Naive B cell (primary cell): ENCODE data around the gene GRK5. TPM values are rescaled to one million over a fixed set of nuclear protein-coding genes. Genes with fewer than 3 reads are reported as not detected.

Experiments used
- ATAC-seq, 2 donors: fragments of 150-1000 bp; cut with Tn5 transposase; 2 replicates each; pipeline ENCODE4 v1.10.0; 2021; ENCODE audit warnings: low read depth in 2 of 2, mild to moderate bottlenecking in 2 of 2, moderate library complexity in 2 of 2
- DNase-seq: peaks from one replicate; pipeline ENCODE4 v3.0.0; 2022
- H3K27ac Mint-ChIP-seq, 6 donors: one replicate each; pipeline ENCODE4 v1.8.0; 2020 to 2022; ENCODE audit warnings: mild to moderate bottlenecking in 6 of 6, mixed read lengths in 6 of 6, moderate library complexity in 5 of 6, inconsistent platforms in 2 of 6
- H3K27me3 Mint-ChIP-seq, 3 donors: one replicate each; pipeline ENCODE4 v1.8.0; 2021 to 2022; ENCODE audit warnings: mixed read lengths in 3 of 3, mild to moderate bottlenecking in 1 of 3
- H3K36me3 Mint-ChIP-seq, 2 donors: one replicate each; pipeline ENCODE4 v1.8.0; 2020 to 2022; ENCODE audit warnings: mixed read lengths in 2 of 2, inconsistent platforms in 1 of 2, mild to moderate bottlenecking in 1 of 2
- H3K4me1 Mint-ChIP-seq, 3 donors: one replicate each; pipeline ENCODE4 v1.8.0; 2020 to 2022; ENCODE audit warnings: mixed read lengths in 3 of 3, inconsistent platforms in 1 of 3, mild to moderate bottlenecking in 1 of 3, moderate library complexity in 1 of 3
- H3K4me3 Mint-ChIP-seq, 8 donors: one replicate each; pipeline ENCODE4 v1.8.0; 2020 to 2022; ENCODE audit warnings: mild to moderate bottlenecking in 8 of 8, mixed read lengths in 8 of 8, moderate library complexity in 8 of 8, inconsistent platforms in 2 of 8
- H3K9me3 Mint-ChIP-seq, 7 donors: one replicate each; pipeline ENCODE4 v1.8.0; 2020 to 2022; ENCODE audit warnings: mixed read lengths in 7 of 7, mild to moderate bottlenecking in 5 of 7, inconsistent platforms in 2 of 7, moderate library complexity in 1 of 7
- polyA plus RNA-seq, 6 donors: library from polyadenylated mRNA; unstranded; fragments of 300-500 nt; fragmentation: Illumina TruSeq; gene quantifications; one replicate each; pipeline ENCODE4 v1.2.3, GENCODE V29; 2021; ENCODE audit warnings: low read depth in 6 of 6

The GRK5 gene
- polyA plus RNA-seq, 6 donors from 2014 or later, result 7.2 to 24.6 (median 13.7) TPM

DNA sequence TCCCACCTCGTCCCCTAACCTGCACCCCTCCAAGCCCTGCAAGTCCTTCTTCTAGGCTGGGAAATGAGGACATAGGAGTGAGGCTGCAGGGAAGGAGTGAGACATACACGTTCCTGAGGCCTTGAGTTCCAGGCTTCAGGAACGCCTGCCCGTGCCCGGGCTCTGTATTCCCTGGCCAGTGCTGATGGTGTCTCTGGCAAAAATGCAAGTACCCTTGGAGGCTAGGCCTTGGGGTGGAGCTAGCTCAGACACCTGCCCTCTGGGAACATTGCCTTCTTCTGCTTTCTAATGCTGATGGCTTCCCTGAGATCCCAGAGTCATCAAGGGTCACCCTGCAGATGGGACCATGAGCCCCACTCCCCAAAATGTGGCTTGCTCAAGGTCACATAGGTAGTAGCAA lies 76.0 kb downstream of the GRK5 start:
- Mint-ChIP-seq H3K4me3 (peak overlapping the region in 5 of 8 donors; percentile 48 to 76 (median 57)), H3K9me3 (no peaks in the 10 kb centered on the region), H3K27me3 (no peaks in the 10 kb centered on the region), H3K4me1 (peaks cover 72 to 96% (median 95%) of the 10 kb centered on the region in 3 donors), H3K36me3 (no peaks in the 10 kb centered on the region), H3K27ac (peak overlapping the region; percentile 94 to 98 (median 98))
- DNase-seq, result no peak
- peak; percentile 3 to 13 for ATAC-seq

DNA sequence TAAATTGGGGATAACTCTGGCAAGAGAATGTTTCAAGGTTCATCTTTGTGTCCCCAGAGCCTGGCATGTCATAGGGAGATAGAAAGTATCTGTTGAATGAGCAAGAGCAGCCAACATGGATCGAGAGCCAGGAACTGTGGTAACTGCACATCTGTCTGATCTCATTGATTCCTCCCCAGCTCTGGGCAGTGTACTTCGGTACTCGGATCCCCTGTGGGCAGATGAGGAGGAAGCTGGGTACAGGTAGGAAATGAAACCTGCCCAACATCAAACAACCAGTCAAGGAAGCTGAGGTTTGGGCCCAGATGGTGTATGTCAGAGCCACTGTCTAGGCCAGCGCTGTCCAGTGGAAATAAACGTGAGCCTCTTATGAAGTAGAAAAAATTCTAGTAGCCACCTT lies 76.4 kb downstream of the GRK5 start:
- peak; percentile 72 for DNase-seq
- Mint-ChIP-seq H3K4me3 (peak overlapping the region; percentile 9 to 76 (median 55)), H3K27ac (peak overlapping the region; percentile 94 to 98 (median 98)), H3K27me3 (no peaks in the 10 kb centered on the region), H3K4me1 (peaks cover 71 to 96% (median 92%) of the 10 kb centered on the region in 3 donors), H3K36me3 (no peaks in the 10 kb centered on the region), H3K9me3 (no peaks in the 10 kb centered on the region)
- peak; percentile 97 for ATAC-seq

DNA sequence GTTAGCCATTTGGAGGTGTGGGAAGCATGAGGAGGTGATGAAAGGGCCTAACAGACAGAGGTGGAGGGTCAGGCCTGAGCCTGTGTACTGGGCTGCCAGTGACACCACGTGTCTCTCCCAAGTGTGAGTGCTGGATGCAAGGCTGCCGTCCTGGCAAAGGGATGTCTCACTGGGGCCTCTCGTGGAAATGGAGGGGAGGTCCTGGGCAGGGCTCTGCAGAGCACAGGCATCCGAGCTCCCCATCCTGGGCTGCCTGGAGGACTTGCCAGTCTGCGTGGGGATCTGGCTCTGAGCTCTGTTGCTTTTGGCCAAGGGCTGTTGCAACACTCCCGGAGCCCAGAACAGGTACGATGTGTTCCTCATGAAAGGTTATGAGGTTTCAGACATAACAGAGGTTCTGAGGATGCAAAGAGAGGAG lies 77.3 kb downstream of the GRK5 start:
- Mint-ChIP-seq H3K4me1 (peaks cover 73 to 97% (median 91%) of the 10 kb centered on the region in 3 donors), H3K27me3 (no peaks in the 10 kb centered on the region), H3K27ac (peak overlapping the region; percentile 94 to 99 (median 95)), H3K4me3 (peak overlapping the region in 6 of 8 donors; percentile 6 to 80 (median 54)), H3K9me3 (no peaks in the 10 kb centered on the region), H3K36me3 (no peaks in the 10 kb centered on the region)
- ATAC-seq (no peak), DNase-seq (no peak)

DNA sequence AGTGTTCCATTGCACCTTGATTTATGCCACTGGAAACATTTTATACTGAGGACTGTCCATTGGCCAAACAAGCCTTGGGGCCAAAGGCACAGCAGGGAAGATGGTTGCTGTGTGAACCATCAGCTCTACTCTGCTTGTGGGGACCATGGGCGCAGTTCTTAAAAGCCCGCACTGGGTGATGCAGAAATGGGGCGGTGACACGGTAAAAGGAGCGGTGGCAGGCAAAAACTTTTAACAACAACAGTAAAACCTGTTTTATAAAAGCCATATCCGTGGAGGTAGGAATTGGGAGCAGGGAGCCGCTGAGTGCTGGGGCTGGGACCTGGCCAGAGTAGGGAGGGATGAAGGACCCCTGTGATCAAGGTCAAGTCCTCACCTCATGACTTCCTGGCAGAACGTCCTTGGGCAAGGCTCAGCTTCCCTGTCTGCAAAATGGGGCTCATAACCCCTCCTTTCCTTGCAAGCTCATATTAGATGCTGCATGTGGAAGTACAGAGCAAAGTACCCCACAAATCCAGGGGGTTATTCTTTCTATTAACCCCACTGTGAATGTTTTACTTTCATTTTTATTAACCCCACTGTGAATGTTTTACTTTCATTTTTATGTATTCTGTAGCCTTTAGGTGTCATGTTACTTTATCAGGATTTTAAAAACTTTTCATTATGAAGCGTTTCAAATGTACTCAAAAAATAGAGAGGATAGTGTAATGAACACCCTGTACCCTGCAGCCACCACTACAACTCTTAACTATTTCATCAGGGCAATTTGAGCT lies 78.3 kb downstream of the GRK5 start:
- no peak for DNase-seq

DNA sequence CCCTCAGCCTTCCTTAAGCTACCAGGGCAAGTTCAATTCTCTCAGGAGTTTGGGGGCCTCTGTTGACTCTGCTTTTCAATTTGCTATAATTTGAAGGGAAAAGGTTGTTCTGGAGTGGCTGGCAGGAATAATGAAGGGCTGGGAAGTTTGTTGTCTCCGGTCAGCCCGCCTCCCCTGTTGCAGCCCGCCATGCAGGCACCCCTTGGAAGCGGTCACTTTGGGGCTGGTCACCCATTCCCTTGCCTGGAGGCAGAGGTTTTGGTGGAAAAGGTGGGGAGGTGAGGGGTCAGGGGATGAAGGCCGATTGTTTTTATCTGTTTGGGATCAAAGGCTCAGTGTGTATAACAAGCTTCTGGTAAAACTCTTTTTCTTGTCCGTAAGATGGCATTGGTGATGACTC lies 79.1 kb downstream of the GRK5 start:
- Mint-ChIP-seq H3K27me3 (no peaks in the 10 kb centered on the region), H3K4me3 (peak overlapping the region in 2 of 8 donors; percentile 12 to 59), H3K36me3 (no peaks in the 10 kb centered on the region), H3K27ac (peak overlapping the region in 5 of 6 donors; percentile 71 to 96 (median 94)), H3K9me3 (no peaks in the 10 kb centered on the region), H3K4me1 (peaks cover 75 to 97% (median 88%) of the 10 kb centered on the region in 3 donors)
- DNase-seq (no peak), ATAC-seq (no peak)

More for the DNA sequence above, 78.3 kb downstream of the GRK5 start:
- Mint-ChIP-seq H3K27ac (peak overlapping the region; percentile 94 to 99 (median 95)), H3K4me1 (peaks cover 76 to 97% (median 88%) of the 10 kb centered on the region in 3 donors), H3K9me3 (no peaks in the 10 kb centered on the region), H3K36me3 (no peaks in the 10 kb centered on the region), H3K4me3 (peak overlapping the region in 6 of 8 donors; percentile 35 to 63 (median 53)), H3K27me3 (no peaks in the 10 kb centered on the region)
- ATAC-seq, result no peak

DNA sequence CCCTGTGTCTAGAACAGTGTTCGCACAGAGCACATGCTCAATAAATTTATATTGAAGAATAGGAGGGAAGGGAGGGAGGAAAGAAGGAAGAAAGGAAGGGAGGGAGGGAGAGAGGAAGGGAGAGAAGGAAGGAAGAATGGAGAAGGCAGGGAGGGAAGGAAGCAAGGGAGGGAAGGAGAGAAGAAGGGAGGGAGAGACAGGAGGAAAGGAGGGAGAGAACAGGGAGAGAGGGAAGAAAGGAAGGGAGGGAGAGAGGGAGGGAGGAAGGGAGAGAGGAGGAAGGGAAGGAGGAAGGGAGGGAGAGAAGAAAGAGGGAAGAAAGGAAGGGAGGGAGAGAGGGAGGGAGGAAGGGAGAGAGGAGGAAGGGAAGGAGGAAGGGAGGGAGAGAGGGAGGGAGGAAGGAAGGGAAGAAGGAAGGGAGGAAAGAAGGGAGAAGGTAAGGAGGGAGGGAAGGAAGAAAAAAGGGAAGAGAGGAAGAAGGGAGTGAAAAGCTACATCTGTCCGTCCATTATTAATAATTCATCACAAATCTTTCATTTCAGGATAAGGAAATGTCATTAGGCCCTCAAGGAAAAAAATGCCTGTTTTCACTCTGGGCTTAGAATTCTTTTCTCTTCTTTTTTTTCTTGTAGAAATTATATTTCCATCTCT lies 79.7 kb downstream of the GRK5 start:
- no peaks in the 10 kb centered on the region for H3K27me3 Mint-ChIP-seq
- no peak for DNase-seq
- H3K36me3 Mint-ChIP-seq, result no peaks in the 10 kb centered on the region
- no peak overlapping the region for H3K4me3 Mint-ChIP-seq
- H3K27ac Mint-ChIP-seq, result peak overlapping the region in 5 of 6 donors; percentile 42 to 97 (median 57)
- peaks cover 0 to 2% (median 0%) of the 10 kb centered on the region in 7 donors for H3K9me3 Mint-ChIP-seq
- peaks cover 77 to 96% (median 88%) of the 10 kb centered on the region in 3 donors for H3K4me1 Mint-ChIP-seq
- ATAC-seq, result no peak

DNA sequence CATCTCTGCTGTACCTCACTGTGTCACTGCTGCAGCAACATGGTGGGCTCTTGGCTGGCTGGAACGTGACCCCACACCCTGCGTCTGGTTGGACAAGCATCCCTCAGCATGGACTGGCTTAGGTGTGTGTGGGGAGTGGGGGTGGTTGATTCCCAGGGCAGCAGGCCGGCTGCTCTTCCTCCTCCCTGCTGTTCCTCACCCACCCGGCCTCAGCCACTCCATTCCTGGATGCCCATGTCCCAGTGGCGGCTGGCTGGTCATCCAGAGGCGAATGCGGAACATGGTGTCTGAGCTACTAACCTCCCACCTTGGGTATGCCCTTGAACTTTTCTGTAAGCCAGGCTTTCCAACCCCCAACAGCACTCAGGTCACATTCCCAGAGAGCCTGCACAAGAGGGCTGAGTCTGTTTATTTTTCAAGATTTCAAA lies 81.2 kb downstream of the GRK5 start:
- Mint-ChIP-seq H3K27me3 (no peaks in the 10 kb centered on the region), H3K4me1 (peaks cover 81 to 93% (median 87%) of the 10 kb centered on the region in 3 donors), H3K4me3 (peak overlapping the region in 1 of 8 donors; percentile 7), H3K27ac (peak overlapping the region; percentile 32 to 96 (median 90)), H3K9me3 (peaks cover 0 to 4% (median 0%) of the 10 kb centered on the region in 7 donors), H3K36me3 (no peaks in the 10 kb centered on the region)
- DNase-seq, result no peak
- ATAC-seq, result no peak

DNA sequence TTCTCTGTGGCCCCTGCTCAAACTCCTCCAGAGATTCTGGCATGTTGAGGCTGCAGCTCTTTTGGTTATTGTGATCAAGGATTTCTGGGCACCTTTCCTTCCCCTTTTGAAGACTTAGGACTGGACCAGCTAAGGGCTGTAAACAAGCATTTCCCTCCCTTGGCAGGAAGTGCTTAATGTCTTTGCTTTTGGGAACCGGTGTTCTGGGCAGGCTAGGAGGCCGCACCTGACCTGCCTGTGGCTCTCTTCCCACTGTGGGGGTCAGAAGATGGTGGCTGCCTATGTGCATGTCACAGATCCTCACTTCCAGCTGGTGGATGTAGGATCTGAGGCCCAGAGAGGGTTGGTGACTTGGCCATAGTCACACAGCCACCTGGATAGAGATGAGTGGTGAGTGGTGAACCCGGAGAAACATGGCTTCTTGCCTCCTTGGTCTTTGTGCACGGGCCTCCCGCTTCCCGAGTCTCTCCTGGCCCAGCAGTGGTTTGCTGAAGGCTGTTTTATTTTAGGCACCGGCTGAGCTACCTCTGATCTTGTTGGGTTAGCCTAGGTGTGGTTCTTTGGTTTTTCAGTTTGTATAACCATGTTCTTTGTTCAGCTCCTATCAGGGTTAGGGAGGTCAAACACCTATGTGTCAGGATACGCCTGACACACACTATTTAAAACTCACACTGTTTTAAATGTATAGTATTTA lies 82.0 kb downstream of the GRK5 start:
- DNase-seq, result no peak
- peak overlapping the region; percentile 56 to 96 (median 89) for H3K27ac Mint-ChIP-seq
- peaks cover 0 to 4% (median 0%) of the 10 kb centered on the region in 7 donors for H3K9me3 Mint-ChIP-seq
- no peaks in the 10 kb centered on the region for H3K27me3 Mint-ChIP-seq
- H3K4me1 Mint-ChIP-seq, result peaks cover 76 to 92% (median 80%) of the 10 kb centered on the region in 3 donors
- peak overlapping the region in 5 of 8 donors; percentile 22 to 65 (median 56) for H3K4me3 Mint-ChIP-seq
- ATAC-seq, result peak; percentile 24 to 40
- H3K36me3 Mint-ChIP-seq, result no peaks in the 10 kb centered on the region

DNA sequence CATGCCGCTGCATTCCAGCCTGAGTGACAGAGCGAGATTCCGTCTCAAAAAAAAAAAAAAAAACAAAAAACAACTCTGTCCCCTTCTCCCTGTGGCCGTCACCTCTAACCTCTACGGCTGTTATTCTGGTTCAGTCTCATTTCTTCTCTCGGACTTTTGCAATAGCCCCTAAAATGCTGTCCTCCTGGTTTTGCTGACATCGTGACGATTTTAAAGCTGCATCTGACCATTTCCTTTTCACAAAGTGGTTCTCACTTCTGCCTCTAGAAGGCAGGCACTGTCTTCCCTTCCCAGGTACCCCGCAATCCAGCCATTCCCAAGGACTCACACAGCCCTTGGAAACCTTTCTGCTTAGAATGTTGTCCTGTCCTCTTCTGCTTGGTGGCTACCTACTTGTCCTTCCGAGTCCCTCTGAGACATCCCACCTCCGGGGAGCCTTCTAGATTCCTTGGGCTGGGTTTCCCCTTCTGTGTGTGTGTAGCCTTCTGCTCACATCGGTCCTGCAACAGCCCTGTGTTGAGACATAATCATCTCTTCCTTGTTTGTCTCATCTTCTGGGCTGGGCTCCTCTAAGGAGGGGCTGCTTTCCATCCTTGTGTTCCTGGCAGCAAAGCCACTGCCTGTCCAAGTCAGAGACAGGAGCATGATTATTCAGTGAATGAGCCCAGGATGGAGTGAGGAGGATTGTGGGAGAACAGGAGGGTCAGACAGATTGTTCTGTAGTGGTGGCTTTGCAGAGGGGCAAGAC lies 83.1 kb downstream of the GRK5 start:
- peak overlapping the region; percentile 8 to 99 (median 90) for H3K27ac Mint-ChIP-seq
- H3K4me1 Mint-ChIP-seq, result peaks cover 66 to 83% (median 69%) of the 10 kb centered on the region in 3 donors
- peaks cover 0 to 3% of the 10 kb centered on the region in 2 donors for H3K36me3 Mint-ChIP-seq
- ATAC-seq (no peak), DNase-seq (no peak)
- H3K27me3 Mint-ChIP-seq, result no peaks in the 10 kb centered on the region
- H3K9me3 Mint-ChIP-seq, result peaks cover 0 to 4% (median 0%) of the 10 kb centered on the region in 7 donors
- peak overlapping the region in 7 of 8 donors; percentile 12 to 77 (median 50) for H3K4me3 Mint-ChIP-seq

DNA sequence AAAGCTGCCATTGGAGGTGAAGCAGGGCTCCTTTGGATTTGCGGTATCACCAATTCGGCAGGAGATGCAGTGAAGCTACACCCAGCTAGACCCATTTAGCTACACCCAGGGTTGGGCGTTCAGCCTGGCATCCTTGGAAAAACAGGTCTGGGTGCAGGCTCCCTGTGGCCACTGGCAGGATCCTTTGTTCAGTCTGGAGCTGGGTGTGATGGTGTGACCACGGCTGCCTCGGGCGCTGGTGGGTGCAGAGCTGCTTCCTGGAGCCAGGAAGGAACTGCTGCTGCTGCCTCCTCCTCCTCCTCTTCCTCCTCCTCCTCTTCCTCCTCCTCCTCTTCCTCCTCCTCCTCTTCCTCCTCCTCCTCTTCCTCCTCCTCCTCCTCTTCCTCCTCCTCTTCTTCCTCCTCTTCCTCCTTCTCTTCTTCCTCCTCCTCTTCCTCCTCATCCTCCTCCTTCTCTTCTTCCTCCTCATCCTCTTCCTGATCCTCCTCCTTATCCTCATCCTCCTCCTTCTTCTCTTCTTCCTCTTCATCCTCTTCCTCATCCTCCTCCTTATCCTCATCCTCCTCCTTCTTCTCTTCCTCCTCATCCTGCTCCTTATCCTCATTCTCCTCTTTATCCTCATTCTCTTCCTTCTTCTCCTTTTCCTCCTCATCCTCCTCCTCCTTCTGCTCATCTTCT lies 84.0 kb downstream of the GRK5 start:
- DNase-seq (no peak), ATAC-seq (no peak)
- Mint-ChIP-seq H3K27ac (peak overlapping the region in 5 of 6 donors; percentile 69 to 99 (median 96)), H3K4me1 (peaks cover 60 to 74% (median 60%) of the 10 kb centered on the region in 3 donors), H3K27me3 (no peaks in the 10 kb centered on the region), H3K9me3 (peaks cover 0 to 4% (median 2%) of the 10 kb centered on the region in 7 donors), H3K4me3 (peak overlapping the region in 5 of 8 donors; percentile 6 to 85 (median 65)), H3K36me3 (peaks cover 4 to 12% of the 10 kb centered on the region in 2 donors)

DNA sequence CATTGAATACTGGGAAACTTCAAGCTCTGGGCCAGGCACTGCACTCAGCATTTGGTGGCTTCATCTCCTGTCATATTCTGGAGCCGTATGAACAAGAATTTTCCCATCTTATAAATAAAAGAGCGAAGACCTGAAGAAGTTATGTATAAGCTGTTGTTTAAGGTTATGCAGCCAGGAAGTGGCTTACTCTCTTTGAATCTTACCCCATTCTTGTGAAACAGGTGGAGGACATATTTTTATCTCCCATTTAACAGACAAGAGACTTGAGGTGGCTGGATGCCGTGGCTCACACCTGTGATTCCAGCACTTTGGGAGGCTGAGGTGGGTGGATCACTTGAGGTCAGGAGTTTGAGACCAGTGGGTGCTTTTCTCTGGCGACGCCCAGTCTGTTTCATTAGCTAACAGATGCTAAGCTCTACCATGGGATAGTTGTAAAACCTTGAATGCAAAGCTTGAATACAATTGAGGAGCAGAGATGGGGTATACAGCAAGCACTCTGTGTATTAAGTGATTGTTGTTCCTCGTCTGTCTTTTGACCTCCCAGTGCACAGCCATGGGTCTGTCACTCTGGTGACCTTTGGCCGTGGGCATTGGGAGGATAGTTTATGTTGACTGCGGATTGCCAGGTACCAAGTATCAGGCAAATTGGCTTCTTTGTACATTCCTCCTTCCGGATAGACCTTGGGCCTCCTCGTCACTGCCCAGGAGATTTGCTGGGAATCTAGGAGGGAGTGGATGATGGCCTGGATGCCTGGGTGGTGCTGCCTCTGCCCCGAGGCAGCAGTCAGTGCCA lies 85.8 kb downstream of the GRK5 start:
- Mint-ChIP-seq H3K4me3 (peak overlapping the region in 3 of 8 donors; percentile 43 to 77 (median 65)), H3K9me3 (peaks cover 7 to 18% (median 10%) of the 10 kb centered on the region in 7 donors), H3K36me3 (peaks cover 21 to 26% of the 10 kb centered on the region in 2 donors), H3K4me1 (peaks cover 44 to 67% (median 45%) of the 10 kb centered on the region in 3 donors), H3K27ac (peak overlapping the region; percentile 85 to 99 (median 94)), H3K27me3 (no peaks in the 10 kb centered on the region)
- ATAC-seq, result no peak
- no peak for DNase-seq
